Esophagus muscularis mucosa (tissue), 4 donors: ENCODE data around the gene COBL. TPM values are rescaled to one million over a fixed set of nuclear protein-coding genes. Genes with fewer than 3 reads are reported as not detected.

Experiments
- DNase-seq: peaks from one replicate; pipeline ENCODE4 v3.0.0-alpha.2; 2017; ENCODE audit errors: extremely low spot score
- H3K27ac ChIP-seq, 4 donors: fragments of 200-600 bp; sonication (generic); replicated peaks in 1 of 4; 1 replicate in 3 of 4; 2 replicates in 1 of 4; pipeline ENCODE4 v1.5.1; 2016 to 2019; ENCODE audit warnings: mild to moderate bottlenecking in 1 of 4
- H3K27me3 ChIP-seq, 4 donors: fragments of 200-600 bp; sonication (generic); one replicate each; pipeline versions ENCODE4 v1.5.1 to v1.6.0; 2016 to 2019
- H3K36me3 ChIP-seq, 4 donors: fragments of 200-600 bp; sonication (generic); one replicate each; pipeline ENCODE4 v1.5.1; 2016 to 2019
- H3K4me1 ChIP-seq, 4 donors: fragments of 200-600 bp; sonication (generic); one replicate each; pipeline ENCODE4 v1.5.1; 2016 to 2019
- H3K4me3 ChIP-seq, 4 donors: fragments of 200-600 bp; sonication (generic); 1 replicate in 2 of 4; 2 replicates in 2 of 4; pipeline ENCODE4 v1.5.1; 2016 to 2019; ENCODE audit warnings: mild to moderate bottlenecking in 4 of 4, moderate library complexity in 1 of 4
- H3K9me3 ChIP-seq, 4 donors: fragments of 200-600 bp; sonication (generic); 1 replicate in 3 of 4; 2 replicates in 1 of 4; pipeline ENCODE4 v1.5.1; 2016 to 2019
- EP300 ChIP-seq: sonication (generic); formaldehyde crosslinking; IDR thresholded peaks from one replicate; pipeline ENCODE4 v1.6.1; 2017; ENCODE audit warnings: antibody characterized with exemption
- POLR2A ChIP-seq: fragments of 450-650 bp; IDR thresholded peaks from one replicate; pipeline ENCODE4 v1.6.1; 2017; ENCODE audit warnings: antibody characterized with exemption, moderate library complexity, mild to moderate bottlenecking, low read depth
- POLR2AphosphoS5 ChIP-seq, 2 donors: sonication (generic); formaldehyde crosslinking; IDR thresholded peaks; one replicate each; pipeline ENCODE4 v1.6.1; 2017; ENCODE audit warnings: antibody characterized with exemption in 2 of 2
- WGBS: methylation state at CpG from one replicate; pipeline ENCODE4 v1.1.5; 2018; 5-methylcytosine and 5-hydroxymethylcytosine counted together
- intact Hi-C: fragments of 100-400 bp; cut with DNase I; formaldehyde crosslinking; loops from one replicate; pipeline ENCODE4 v1.15.1; 2023
- total RNA-seq, 4 donors: library from RNA; depleted of rRNA; stranded (reverse); fragments of >200 nt; gene quantifications; one replicate each; pipeline versions ENCODE4 v1.1.0 to v1.2.1, GENCODE V29; 2016
- TF ChIP-seq, protein P1 (sequence below), 3 experiments: fragments of 200-600 bp in 2 of 3; fragments of 450-650 bp in 1 of 3; sonication (generic) in 2 of 3; IDR thresholded peaks; one replicate each; pipeline ENCODE4 v1.5.1; 2017 to 2019; ENCODE audit warnings: antibody characterized with exemption in 3 of 3, mild to moderate bottlenecking in 2 of 3, moderate library complexity in 1 of 3

Gene COBL
- total RNA-seq, 4 donors from 2014 or later: 29.8 to 51.4 (median 45.9) TPM

DNA sequence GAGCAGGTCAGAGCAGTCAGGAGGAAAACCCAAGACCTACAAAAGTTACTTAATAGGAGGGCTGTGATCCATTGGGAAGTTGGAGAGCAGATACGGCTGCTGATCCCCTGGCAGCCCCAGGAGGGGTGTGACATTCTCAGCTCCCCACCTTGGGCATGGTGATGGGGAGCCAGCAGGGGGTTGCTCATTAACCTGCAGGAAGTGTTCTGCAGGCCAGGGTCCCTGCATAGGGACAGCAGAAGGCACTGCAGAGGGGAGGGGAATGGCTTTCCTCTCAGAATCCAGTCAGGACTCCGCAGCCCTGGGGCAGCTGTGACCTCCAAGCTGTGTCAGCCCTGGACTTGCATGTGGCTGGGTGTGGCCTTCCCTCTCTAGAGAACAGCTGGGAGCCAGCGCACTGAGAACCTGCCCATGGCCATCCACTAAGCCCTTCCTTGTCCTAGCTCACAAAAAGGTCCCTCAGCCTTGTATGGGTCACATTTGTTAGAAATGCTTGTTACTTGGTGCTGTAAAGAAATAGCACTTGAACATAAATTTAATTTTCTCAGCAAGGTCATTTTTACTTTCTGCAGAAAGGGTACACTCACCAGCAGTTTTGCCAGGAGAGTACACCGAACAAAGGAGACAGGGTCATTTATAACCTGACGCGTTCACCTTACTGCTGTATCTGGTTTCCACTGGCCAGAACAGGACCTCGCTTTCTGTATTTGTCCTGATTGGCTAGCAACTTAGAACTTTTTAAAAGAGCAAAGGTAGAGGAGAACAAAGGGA, 169.6 kb downstream of the COBL start:
- Histone ChIP-seq H3K4me3 (no peak overlapping the region), H3K36me3 (no peaks in the 10 kb centered on the region), H3K27ac (no peak overlapping the region), H3K4me1 (peaks cover under 1 to 8% (median 8%) of the 10 kb centered on the region in 4 donors), H3K27me3 (no peaks in the 10 kb centered on the region), H3K9me3 (peaks cover 0 to 15% (median 4%) of the 10 kb centered on the region in 4 donors)
- intact Hi-C loops: loop anchor here (10.0 kb wide), 1 partner anchor 362 kb away; the partner anchor contains the start of gene GRB10
- WGBS: 86% methylated on average over 7 of the region's 7 CpGs
- TF ChIP-seq POLR2AphosphoS5 (IDR thresholded peaks at IDR 0.05) (no peak), EP300 (no peak), POLR2A (no peak)
- TF ChIP-seq, protein P1, sequence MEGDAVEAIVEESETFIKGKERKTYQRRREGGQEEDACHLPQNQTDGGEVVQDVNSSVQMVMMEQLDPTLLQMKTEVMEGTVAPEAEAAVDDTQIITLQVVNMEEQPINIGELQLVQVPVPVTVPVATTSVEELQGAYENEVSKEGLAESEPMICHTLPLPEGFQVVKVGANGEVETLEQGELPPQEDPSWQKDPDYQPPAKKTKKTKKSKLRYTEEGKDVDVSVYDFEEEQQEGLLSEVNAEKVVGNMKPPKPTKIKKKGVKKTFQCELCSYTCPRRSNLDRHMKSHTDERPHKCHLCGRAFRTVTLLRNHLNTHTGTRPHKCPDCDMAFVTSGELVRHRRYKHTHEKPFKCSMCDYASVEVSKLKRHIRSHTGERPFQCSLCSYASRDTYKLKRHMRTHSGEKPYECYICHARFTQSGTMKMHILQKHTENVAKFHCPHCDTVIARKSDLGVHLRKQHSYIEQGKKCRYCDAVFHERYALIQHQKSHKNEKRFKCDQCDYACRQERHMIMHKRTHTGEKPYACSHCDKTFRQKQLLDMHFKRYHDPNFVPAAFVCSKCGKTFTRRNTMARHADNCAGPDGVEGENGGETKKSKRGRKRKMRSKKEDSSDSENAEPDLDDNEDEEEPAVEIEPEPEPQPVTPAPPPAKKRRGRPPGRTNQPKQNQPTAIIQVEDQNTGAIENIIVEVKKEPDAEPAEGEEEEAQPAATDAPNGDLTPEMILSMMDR (IDR thresholded peaks at IDR 0.05): no peak
- DNase-seq: peak; percentile 64

DNA sequence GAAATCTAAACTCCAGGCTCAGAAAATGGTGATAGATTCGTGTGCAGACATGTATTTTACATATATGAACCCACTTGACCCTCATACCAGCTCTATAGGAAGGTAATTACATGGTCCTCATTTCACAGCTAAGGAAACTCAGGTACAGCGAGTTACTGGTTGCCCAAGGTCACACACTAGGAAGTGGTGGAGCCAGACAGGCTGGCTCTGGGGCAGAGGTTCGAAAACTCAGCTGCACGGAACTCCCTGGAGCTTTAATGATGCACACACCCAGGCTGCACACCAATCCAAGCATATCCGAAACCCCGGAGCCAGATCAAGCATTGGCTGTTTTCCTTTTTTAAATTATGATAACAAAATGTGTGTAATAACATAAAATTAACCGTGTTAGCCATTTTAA, 172.4 kb downstream of the COBL start:
- TF ChIP-seq EP300 (no peak), POLR2A (no peak), POLR2AphosphoS5 (IDR thresholded peaks at IDR 0.05) (no peak)
- intact Hi-C loops: loop anchor here (5.0 to 10.0 kb wide), 2 partner anchors 359 to 677 kb away; partner anchors contain the start of gene GRB10
- H3K4me3 ChIP-seq: no peak overlapping the region
- no peaks in the 10 kb centered on the region for H3K36me3 ChIP-seq
- WGBS: 67% methylated on average over 7 of the region's 7 CpGs
- H3K27me3 ChIP-seq: no peaks in the 10 kb centered on the region
- peaks cover 16 to 29% (median 22%) of the 10 kb centered on the region in 4 donors for H3K4me1 ChIP-seq
- DNase-seq: no peak
- H3K9me3 ChIP-seq: peaks cover 0 to 15% (median 4%) of the 10 kb centered on the region in 4 donors
- no peak overlapping the region for H3K27ac ChIP-seq

GRCh38 chr7:51142741-51143385, 173.7 kb downstream of the COBL start:
- peak; percentile 81 for DNase-seq
- Histone ChIP-seq H3K9me3 (peaks cover 0 to 13% (median 4%) of the 10 kb centered on the region in 4 donors), H3K4me3 (no peak overlapping the region), H3K27me3 (no peaks in the 10 kb centered on the region), H3K27ac (no peak overlapping the region), H3K4me1 (peaks cover 21 to 42% (median 32%) of the 10 kb centered on the region in 4 donors), H3K36me3 (no peaks in the 10 kb centered on the region)
- TF ChIP-seq, protein P1 (IDR thresholded peaks at IDR 0.05): no peak
- TF ChIP-seq POLR2AphosphoS5 (IDR thresholded peaks at IDR 0.05) (no peak), EP300 (no peak), POLR2A (no peak)
- intact Hi-C loops: loop anchor here (5.0 to 10.0 kb wide), 2 partner anchors 358 to 676 kb away; partner anchors contain the start of gene GRB10
- 75% methylated on average over 6 of the region's 6 CpGs for WGBS

DNA sequence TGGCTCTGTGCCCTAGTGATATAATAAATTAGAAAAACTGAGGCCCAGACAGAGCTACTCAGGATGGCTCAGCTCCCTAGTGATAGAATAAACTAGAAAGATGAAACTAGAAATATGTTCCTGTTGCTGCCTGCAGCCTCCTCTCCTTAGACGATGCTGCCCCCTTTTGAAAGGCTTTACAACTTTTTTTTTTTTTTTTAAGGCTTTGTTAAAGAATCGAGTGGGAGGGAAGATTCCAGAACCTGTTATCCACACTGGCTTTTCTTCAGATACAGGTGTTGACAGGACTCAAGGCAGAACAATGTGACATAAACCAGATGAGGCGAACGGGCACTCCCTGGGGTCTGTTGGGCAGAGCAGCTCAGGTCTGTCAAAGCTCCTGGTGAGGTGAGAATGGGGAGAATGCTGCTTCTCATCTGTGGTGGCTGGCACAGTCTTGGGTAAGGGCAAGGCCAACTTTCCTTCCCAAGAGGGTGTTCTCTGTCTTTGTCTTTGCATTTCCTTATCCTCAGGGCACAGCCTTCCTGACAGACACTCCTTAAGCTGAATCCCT, 175.1 kb downstream of the COBL start:
- 13% methylated on average over 4 of the region's 4 CpGs for WGBS
- Histone ChIP-seq H3K27me3 (no peaks in the 10 kb centered on the region), H3K4me1 (peaks cover 21 to 42% (median 33%) of the 10 kb centered on the region in 4 donors), H3K27ac (peak overlapping the region in 2 of 4 donors; percentile 15 to 18), H3K4me3 (no peak overlapping the region), H3K9me3 (no peaks in the 10 kb centered on the region), H3K36me3 (no peaks in the 10 kb centered on the region)
- intact Hi-C loops: loop anchor here (5.0 to 10.0 kb wide), 2 partner anchors 357 to 674 kb away; partner anchors contain the start of gene GRB10
- peak; percentile 83 for DNase-seq
- no peak for TF ChIP-seq POLR2A
- TF ChIP-seq, protein P1 (IDR thresholded peaks at IDR 0.05): peak; percentile 55 to 66 (median 66)
